DMS114 treated with DMSO at 0.1 percent for 48 hours (cell line): ENCODE results near the gene PCSK9.
"Not testable (repeated sequence)": the region's sequence is repeated elsewhere in the genome, so short reads cannot be mapped to it uniquely, and the experiment has no call there.

ENCODE experiments used
- DNase-seq: peaks from one replicate; lab custom pipeline; 2025; ENCODE audit not compliant: unreplicated experiment; lab: John Stamatoyannopoulos, UW

The PCSK9 gene

GRCh38 chr1:55007625-55008024 lies 31.7 kb upstream of the PCSK9 start:
- no peak for DNase-seq

- DNase-seq = no peak
Observed at GRCh38 chr1:55010194-55010886, 29.0 kb upstream of the PCSK9 start.

- DNase-seq = no peak
Observed at GRCh38 chr1:55010887-55011217, 28.5 kb upstream of the PCSK9 start.

- DNase-seq = no peak
Observed at GRCh38 chr1:55012661-55013060, 26.7 kb upstream of the PCSK9 start.

GRCh38 chr1:55015123-55015522 lies 24.2 kb upstream of the PCSK9 start:
- no peak for DNase-seq

- DNase-seq = no peak
Observed at GRCh38 chr1:55015731-55016620, 23.4 kb upstream of the PCSK9 start.

- DNase-seq = no peak
Observed at GRCh38 chr1:55018395-55018794, 21.0 kb upstream of the PCSK9 start.

GRCh38 chr1:55021942-55022546 lies 17.3 kb upstream of the PCSK9 start:
- peak; percentile 77 for DNase-seq

GRCh38 chr1:55024163-55024562 lies 15.2 kb upstream of the PCSK9 start:
- DNase-seq = not testable (repeated sequence)

- not testable (repeated sequence) for DNase-seq
Observed at GRCh38 chr1:55026682-55027081, 12.7 kb upstream of the PCSK9 start.

GRCh38 chr1:55031098-55031497 lies 8.2 kb upstream of the PCSK9 start:
- not testable (repeated sequence) for DNase-seq

- DNase-seq = no peak
Observed at GRCh38 chr1:55033265-55033614, 6.1 kb upstream of the PCSK9 start.

- DNase-seq = no peak
Observed at GRCh38 chr1:55034476-55035133, 4.7 kb upstream of the PCSK9 start.

GRCh38 chr1:55035904-55036303 lies 3.4 kb upstream of the PCSK9 start:
- DNase-seq = no peak

GRCh38 chr1:55037733-55038551 lies 1.4 kb upstream of the PCSK9 start:
- no peak for DNase-seq

GRCh38 chr1:55038552-55038838 lies 853 bp upstream of the PCSK9 start:
- no peak for DNase-seq

- no peak for DNase-seq
Observed at GRCh38 chr1:55038974-55039341, 390 bp upstream of the PCSK9 start.

- DNase-seq = no peak
Observed at GRCh38 chr1:55040083-55040932, 960 bp downstream of the PCSK9 start.

- no peak for DNase-seq
Observed at GRCh38 chr1:55040933-55041494, 1.7 kb downstream of the PCSK9 start.

- DNase-seq = no peak
Observed at GRCh38 chr1:55041613-55042012, 2.3 kb downstream of the PCSK9 start.
